Measurements from ENCODE around the gene UBE3A. TPM values are rescaled to one million over a fixed set of nuclear protein-coding genes. Genes with fewer than 3 reads are reported as not detected.
"Not testable (repeated sequence)": the region's sequence is repeated elsewhere in the genome, so short reads cannot be mapped to it uniquely, and the experiment has no call there.

UBE3A gene
- total and polyA plus RNA-seq, 9 donors, result 27.0 to 130 (median 93.0) TPM

DNA sequence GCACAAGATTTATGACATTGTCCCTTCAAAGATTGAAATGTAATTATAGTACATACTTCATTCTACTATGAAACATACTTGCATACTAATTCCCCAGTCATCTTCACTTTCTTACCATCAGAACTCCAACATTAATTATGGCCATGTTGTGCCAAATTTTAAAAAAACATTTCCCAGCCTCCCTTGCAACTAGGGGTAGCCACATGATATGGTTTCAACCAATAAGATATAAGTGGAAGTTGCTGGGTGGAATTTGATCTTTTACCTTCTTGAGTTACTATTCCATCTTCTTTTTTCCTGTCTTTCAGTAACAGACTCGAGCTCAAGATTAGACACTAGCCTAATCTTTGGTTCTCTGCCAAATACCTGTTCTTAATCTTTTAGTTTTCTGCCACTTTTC lies 25.6 kb upstream of the UBE3A start:
- no peaks in the 10 kb centered on the region for H3K36me3 ChIP-seq
- intact Hi-C loops (cut with DNase I), result no loop called here
- no peak for TF ChIP-seq EP300 (IDR thresholded peaks at IDR 0.05)
- no peak for TF ChIP-seq POLR2A (IDR thresholded peaks at IDR 0.05)
- TF ChIP-seq, protein P1, sequence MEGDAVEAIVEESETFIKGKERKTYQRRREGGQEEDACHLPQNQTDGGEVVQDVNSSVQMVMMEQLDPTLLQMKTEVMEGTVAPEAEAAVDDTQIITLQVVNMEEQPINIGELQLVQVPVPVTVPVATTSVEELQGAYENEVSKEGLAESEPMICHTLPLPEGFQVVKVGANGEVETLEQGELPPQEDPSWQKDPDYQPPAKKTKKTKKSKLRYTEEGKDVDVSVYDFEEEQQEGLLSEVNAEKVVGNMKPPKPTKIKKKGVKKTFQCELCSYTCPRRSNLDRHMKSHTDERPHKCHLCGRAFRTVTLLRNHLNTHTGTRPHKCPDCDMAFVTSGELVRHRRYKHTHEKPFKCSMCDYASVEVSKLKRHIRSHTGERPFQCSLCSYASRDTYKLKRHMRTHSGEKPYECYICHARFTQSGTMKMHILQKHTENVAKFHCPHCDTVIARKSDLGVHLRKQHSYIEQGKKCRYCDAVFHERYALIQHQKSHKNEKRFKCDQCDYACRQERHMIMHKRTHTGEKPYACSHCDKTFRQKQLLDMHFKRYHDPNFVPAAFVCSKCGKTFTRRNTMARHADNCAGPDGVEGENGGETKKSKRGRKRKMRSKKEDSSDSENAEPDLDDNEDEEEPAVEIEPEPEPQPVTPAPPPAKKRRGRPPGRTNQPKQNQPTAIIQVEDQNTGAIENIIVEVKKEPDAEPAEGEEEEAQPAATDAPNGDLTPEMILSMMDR (IDR thresholded peaks at IDR 0.05), result no peak
- WGBS, 3 donors, result 0 to 13% methylated on average over 1 of the region's 1 CpG; no CpG with 5 or more reads in 1 of the 3 donors
- no peaks in the 10 kb centered on the region for H3K27me3 ChIP-seq
- H3K4me3 ChIP-seq, result no peak overlapping the region
- no peaks in the 10 kb centered on the region for H3K9me3 ChIP-seq
- H3K27ac ChIP-seq, result no peak overlapping the region
- DNase-seq, result no peak
- H3K4me1 ChIP-seq (ENCODE audit: insufficient read depth), result no peaks in the 10 kb centered on the region

DNA sequence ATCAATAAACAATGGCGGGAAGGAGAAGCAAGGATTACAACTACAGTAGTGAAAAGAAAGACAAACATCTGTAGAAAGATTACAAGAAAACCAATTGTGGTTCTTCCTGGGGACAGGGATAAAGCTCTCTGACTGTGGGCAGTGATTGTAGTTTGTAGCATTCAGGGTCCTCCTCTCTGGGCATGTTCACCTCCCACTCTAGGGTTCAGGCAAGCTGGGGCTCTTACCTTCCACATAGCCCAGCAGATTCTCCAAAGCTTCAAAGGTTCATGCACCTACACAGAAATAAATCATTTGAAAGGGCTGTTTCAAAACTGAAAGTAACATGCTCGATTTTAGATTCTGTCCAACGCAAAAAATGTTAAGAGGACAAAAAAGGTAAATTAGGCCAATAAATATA lies 17.4 kb upstream of the UBE3A start:
- Histone ChIP-seq H3K36me3 (no peaks in the 10 kb centered on the region), H3K27ac (no peak overlapping the region), H3K9me3 (peaks cover 0 to 2% of the 10 kb centered on the region in 2 donors), H3K27me3 (no peaks in the 10 kb centered on the region), H3K4me3 (no peak overlapping the region), H3K4me1 (ENCODE audit: insufficient read depth) (no peaks in the 10 kb centered on the region)
- TF ChIP-seq POLR2A (IDR thresholded peaks at IDR 0.05) (no peak), EP300 (IDR thresholded peaks at IDR 0.05) (no peak)
- TF ChIP-seq, protein P1 (IDR thresholded peaks at IDR 0.05), result no peak
- WGBS, 3 donors, result 81 to 85% (median 83%) methylated on average over 3 of the region's 3 CpGs
- DNase-seq, result no peak
- intact Hi-C loops (cut with DNase I), result loop anchor here in 1 of 4 donors (10.0 kb wide), 1 partner anchor 189 kb away; no protein-coding TSS in a partner anchor

DNA sequence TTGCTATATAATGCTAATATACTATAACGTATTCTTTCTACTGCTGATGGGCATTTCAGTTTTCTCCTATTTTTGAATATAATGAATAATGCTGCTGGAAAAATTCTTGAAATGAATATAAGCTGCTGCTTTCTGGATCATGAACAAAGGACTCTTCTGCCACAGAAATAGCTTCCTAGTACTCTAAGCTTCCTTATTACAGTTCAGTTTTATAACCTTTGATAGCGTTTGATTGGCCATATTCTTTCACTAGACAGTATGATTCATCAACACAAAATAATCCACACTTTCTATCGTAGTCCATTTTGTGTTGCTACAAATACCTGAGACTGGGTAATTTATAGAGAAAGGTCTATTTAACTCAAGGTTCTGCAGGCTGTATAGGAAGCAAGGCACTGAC lies 16.4 kb upstream of the UBE3A start:
- TF ChIP-seq, protein P1 (IDR thresholded peaks at IDR 0.05), result no peak
- TF ChIP-seq EP300 (IDR thresholded peaks at IDR 0.05), result no peak
- TF ChIP-seq POLR2A (IDR thresholded peaks at IDR 0.05), result no peak
- Histone ChIP-seq H3K27ac (no peak overlapping the region), H3K36me3 (no peaks in the 10 kb centered on the region), H3K9me3 (peaks cover 0 to 2% of the 10 kb centered on the region in 2 donors), H3K27me3 (no peaks in the 10 kb centered on the region), H3K4me3 (no peak overlapping the region), H3K4me1 (ENCODE audit: insufficient read depth) (no peaks in the 10 kb centered on the region)
- intact Hi-C loops (cut with DNase I), result loop anchor here in 1 of 4 donors (10.0 kb wide), 1 partner anchor 190 kb away; no protein-coding TSS in a partner anchor
- WGBS, 3 donors, result 81 to 91% (median 85%) methylated on average over 3 of the region's 3 CpGs
- DNase-seq, result no peak

- TF ChIP-seq POLR2A (IDR thresholded peaks at IDR 0.05) (no peak), EP300 (IDR thresholded peaks at IDR 0.05) (no peak)
- TF ChIP-seq, protein P1 (IDR thresholded peaks at IDR 0.05), result no peak
- H3K36me3 ChIP-seq, result no peaks in the 10 kb centered on the region
These were observed 15.9 kb upstream of the UBE3A start for GRCh38 chr15:25454771-25455170.

DNA sequence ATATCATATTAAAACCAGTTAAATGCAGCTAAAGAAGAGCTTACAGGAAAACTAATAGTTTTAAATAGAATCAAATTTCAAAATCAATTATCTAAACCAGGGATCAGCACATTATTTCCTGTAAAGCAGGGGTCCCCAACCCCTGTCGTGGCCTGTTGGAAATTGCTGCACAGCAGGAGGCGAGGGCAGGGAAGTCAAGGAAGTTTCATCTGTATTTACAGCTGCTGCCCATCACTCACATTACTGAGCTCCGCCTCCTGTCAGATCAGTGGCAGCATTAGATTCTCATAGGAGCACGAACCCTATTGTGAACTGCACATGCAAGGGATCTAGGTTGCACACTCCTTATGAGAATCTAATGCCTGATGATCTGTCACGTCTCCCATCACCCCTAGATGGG lies 14.4 kb upstream of the UBE3A start:
- not testable (repeated sequence) for H3K9me3 ChIP-seq; H3K27me3 ChIP-seq; H3K36me3 ChIP-seq; H3K4me1 ChIP-seq (ENCODE audit: insufficient read depth); DNase-seq; H3K27ac ChIP-seq; H3K4me3 ChIP-seq
- intact Hi-C loops (cut with DNase I), result loop anchor here in 1 of 4 donors (10.0 kb wide), 1 partner anchor 192 kb away; no protein-coding TSS in a partner anchor
- WGBS, 3 donors, result 79 to 84% (median 82%) methylated on average over 5 of the region's 5 CpGs

More at GRCh38 chr15:25454771-25455170, 15.9 kb upstream of the UBE3A start:
- H3K4me3 ChIP-seq, result no peak overlapping the region
- intact Hi-C loops (cut with DNase I), result loop anchor here in 1 of 4 donors (10.0 kb wide), 1 partner anchor 190 kb away; no protein-coding TSS in a partner anchor
- 76 to 80% (median 79%) methylated on average over 2 of the region's 2 CpGs for WGBS, 3 donors
- peaks cover 0 to 2% of the 10 kb centered on the region in 2 donors for H3K9me3 ChIP-seq
- H3K4me1 ChIP-seq (ENCODE audit: insufficient read depth), result no peaks in the 10 kb centered on the region
- H3K27ac ChIP-seq, result no peak overlapping the region
- H3K27me3 ChIP-seq, result no peaks in the 10 kb centered on the region
- DNase-seq, result no peak
